Activated naive CD8-positive, alpha-beta T cell (primary cell): Measurements from ENCODE around the gene ADAMTSL1.

Source experiments
- H3K27ac Mint-ChIP-seq: one replicate; pipeline ENCODE4 v1.8.0; 2021; ENCODE audit warnings: mixed read lengths
- H3K27me3 Mint-ChIP-seq: one replicate; pipeline ENCODE4 v1.8.0; 2021; ENCODE audit warnings: mixed read lengths
- H3K36me3 Mint-ChIP-seq: one replicate; pipeline ENCODE4 v1.8.0; 2021; ENCODE audit warnings: mixed read lengths
- H3K4me1 Mint-ChIP-seq: one replicate; pipeline ENCODE4 v1.8.0; 2021; ENCODE audit warnings: low read depth, mixed read lengths
- H3K4me3 Mint-ChIP-seq: one replicate; pipeline ENCODE4 v1.8.0; 2021; ENCODE audit warnings: mild to moderate bottlenecking, mixed read lengths
- H3K9me3 Mint-ChIP-seq: one replicate; pipeline ENCODE4 v1.8.0; 2021; ENCODE audit warnings: low read depth, mixed read lengths

The ADAMTSL1 gene

GRCh38 chr9:18658804-18659705, 185.1 kb downstream of the ADAMTSL1 start:
- H3K27me3 Mint-ChIP-seq, result no peaks in the 10 kb centered on the region
- H3K4me1 Mint-ChIP-seq, result no peaks in the 10 kb centered on the region
- no peaks in the 10 kb centered on the region for H3K9me3 Mint-ChIP-seq
- no peak overlapping the region for H3K27ac Mint-ChIP-seq
- H3K36me3 Mint-ChIP-seq, result no peaks in the 10 kb centered on the region
- no peak overlapping the region for H3K4me3 Mint-ChIP-seq

- H3K9me3 Mint-ChIP-seq, result no peaks in the 10 kb centered on the region
- no peak overlapping the region for H3K4me3 Mint-ChIP-seq
- no peaks in the 10 kb centered on the region for H3K4me1 Mint-ChIP-seq
- H3K36me3 Mint-ChIP-seq, result no peaks in the 10 kb centered on the region
- no peak overlapping the region for H3K27ac Mint-ChIP-seq
- peaks cover 1% of the 10 kb centered on the region for H3K27me3 Mint-ChIP-seq
Observed at GRCh38 chr9:18660001-18660400, 186.0 kb downstream of the ADAMTSL1 start.

GRCh38 chr9:18662320-18662719, 188.4 kb downstream of the ADAMTSL1 start:
- H3K27ac Mint-ChIP-seq, result no peak overlapping the region
- peaks cover 1% of the 10 kb centered on the region for H3K27me3 Mint-ChIP-seq
- no peaks in the 10 kb centered on the region for H3K4me1 Mint-ChIP-seq
- no peak overlapping the region for H3K4me3 Mint-ChIP-seq
- no peaks in the 10 kb centered on the region for H3K9me3 Mint-ChIP-seq
- H3K36me3 Mint-ChIP-seq, result no peaks in the 10 kb centered on the region

DNA sequence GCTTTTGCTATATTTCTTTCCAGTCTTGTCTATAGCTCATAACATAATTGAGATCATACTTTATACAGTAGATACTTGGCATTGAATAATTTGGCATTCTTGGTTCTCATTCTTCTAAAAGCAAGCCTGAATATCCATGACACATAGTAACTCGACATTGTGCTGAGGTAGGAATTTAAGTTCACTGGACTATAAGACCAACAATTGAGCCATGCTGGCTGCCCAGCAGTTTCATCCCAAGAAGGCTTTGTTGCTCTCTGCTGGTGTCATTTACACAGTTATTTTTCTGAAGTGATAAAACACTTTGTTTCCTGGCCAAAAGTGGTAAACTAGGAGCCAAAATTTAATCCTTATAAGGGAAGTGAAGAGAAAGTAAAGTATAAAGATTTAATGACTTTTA, 192.0 kb downstream of the ADAMTSL1 start:
- H3K4me3 Mint-ChIP-seq, result no peak overlapping the region
- peaks cover 1% of the 10 kb centered on the region for H3K27me3 Mint-ChIP-seq
- no peaks in the 10 kb centered on the region for H3K4me1 Mint-ChIP-seq
- no peak overlapping the region for H3K27ac Mint-ChIP-seq
- no peaks in the 10 kb centered on the region for H3K36me3 Mint-ChIP-seq
- H3K9me3 Mint-ChIP-seq, result no peaks in the 10 kb centered on the region

GRCh38 chr9:18666348-18666747, 192.4 kb downstream of the ADAMTSL1 start:
- Mint-ChIP-seq H3K27ac (no peak overlapping the region), H3K27me3 (peaks cover 3% of the 10 kb centered on the region), H3K36me3 (no peaks in the 10 kb centered on the region), H3K4me1 (no peaks in the 10 kb centered on the region), H3K9me3 (no peaks in the 10 kb centered on the region), H3K4me3 (no peak overlapping the region)

- H3K4me1 Mint-ChIP-seq, result no peaks in the 10 kb centered on the region
- H3K36me3 Mint-ChIP-seq, result no peaks in the 10 kb centered on the region
- H3K27me3 Mint-ChIP-seq, result peaks cover 4% of the 10 kb centered on the region
- H3K27ac Mint-ChIP-seq, result no peak overlapping the region
- H3K4me3 Mint-ChIP-seq, result no peak overlapping the region
- no peaks in the 10 kb centered on the region for H3K9me3 Mint-ChIP-seq
Observed at GRCh38 chr9:18666986-18667772, 193.2 kb downstream of the ADAMTSL1 start.

DNA sequence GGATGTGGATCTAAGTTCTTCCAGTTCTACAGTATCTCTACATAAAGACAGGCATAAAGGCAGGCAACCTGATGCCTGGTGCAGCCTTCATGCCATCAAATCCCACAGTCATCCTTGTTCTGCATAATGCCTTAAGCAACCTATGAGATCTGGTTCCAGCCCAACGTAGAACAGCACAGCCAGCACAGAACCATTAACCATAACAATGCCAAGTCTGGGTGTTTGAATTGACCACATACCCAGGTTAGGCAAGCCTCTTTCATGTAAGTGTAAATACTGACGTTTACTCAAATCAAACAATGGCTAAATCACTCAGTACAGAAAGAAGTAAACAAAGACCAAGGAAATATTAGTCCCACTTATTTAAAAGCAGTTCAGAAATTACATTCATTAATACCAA, 195.0 kb downstream of the ADAMTSL1 start:
- H3K4me1 Mint-ChIP-seq, result no peaks in the 10 kb centered on the region
- no peak overlapping the region for H3K27ac Mint-ChIP-seq
- H3K4me3 Mint-ChIP-seq, result no peak overlapping the region
- no peaks in the 10 kb centered on the region for H3K9me3 Mint-ChIP-seq
- H3K27me3 Mint-ChIP-seq, result peaks cover 4% of the 10 kb centered on the region
- H3K36me3 Mint-ChIP-seq, result no peaks in the 10 kb centered on the region

DNA sequence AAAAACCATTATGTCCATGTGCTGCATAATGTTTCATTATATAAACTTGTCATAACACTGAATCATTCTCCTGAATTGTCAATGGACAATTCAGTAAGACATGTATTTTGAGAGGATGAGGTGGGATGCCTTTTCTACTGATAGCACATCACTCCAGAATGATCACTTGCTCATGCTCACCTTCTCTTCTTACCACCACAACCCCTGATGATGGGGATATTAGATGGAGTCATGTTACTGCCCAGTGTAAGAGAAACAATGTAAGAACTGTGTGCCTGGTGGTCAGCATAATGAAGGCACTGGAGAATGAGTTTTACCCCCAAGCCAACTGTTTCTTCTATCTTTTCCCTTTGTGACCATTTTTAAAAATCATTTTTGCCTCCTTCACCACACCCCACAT, 198.8 kb downstream of the ADAMTSL1 start:
- no peak overlapping the region for H3K4me3 Mint-ChIP-seq
- no peaks in the 10 kb centered on the region for H3K9me3 Mint-ChIP-seq
- H3K36me3 Mint-ChIP-seq, result no peaks in the 10 kb centered on the region
- no peaks in the 10 kb centered on the region for H3K4me1 Mint-ChIP-seq
- peaks cover 3% of the 10 kb centered on the region for H3K27me3 Mint-ChIP-seq
- H3K27ac Mint-ChIP-seq, result no peak overlapping the region

DNA sequence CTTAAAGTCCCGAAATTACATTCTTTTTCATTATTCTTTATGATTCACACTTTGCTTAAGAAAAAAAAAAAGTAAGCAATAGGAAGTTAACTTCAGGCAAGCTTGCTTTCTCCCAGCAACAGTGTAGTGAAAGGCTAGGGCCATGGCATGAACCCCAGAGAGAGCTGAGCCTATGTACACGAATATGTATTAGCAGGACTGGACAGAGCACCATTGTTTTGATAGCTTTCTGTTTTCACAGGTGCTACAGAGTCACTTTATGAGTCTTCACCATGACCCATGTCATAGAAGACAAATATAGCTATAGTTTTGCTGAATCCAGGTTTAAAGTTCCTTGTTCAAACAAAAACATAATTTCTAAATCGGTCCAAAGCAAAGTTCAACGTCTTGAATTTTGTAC, 199.2 kb downstream of the ADAMTSL1 start:
- no peak overlapping the region for H3K4me3 Mint-ChIP-seq
- no peak overlapping the region for H3K27ac Mint-ChIP-seq
- no peaks in the 10 kb centered on the region for H3K4me1 Mint-ChIP-seq
- H3K9me3 Mint-ChIP-seq, result no peaks in the 10 kb centered on the region
- no peaks in the 10 kb centered on the region for H3K36me3 Mint-ChIP-seq
- peaks cover 3% of the 10 kb centered on the region for H3K27me3 Mint-ChIP-seq

GRCh38 chr9:18675332-18675731, 201.4 kb downstream of the ADAMTSL1 start:
- peaks cover 3% of the 10 kb centered on the region for H3K27me3 Mint-ChIP-seq
- H3K4me3 Mint-ChIP-seq, result no peak overlapping the region
- H3K4me1 Mint-ChIP-seq, result no peaks in the 10 kb centered on the region
- no peak overlapping the region for H3K27ac Mint-ChIP-seq
- no peaks in the 10 kb centered on the region for H3K9me3 Mint-ChIP-seq
- no peaks in the 10 kb centered on the region for H3K36me3 Mint-ChIP-seq

- peaks cover 3% of the 10 kb centered on the region for H3K27me3 Mint-ChIP-seq
- no peaks in the 10 kb centered on the region for H3K36me3 Mint-ChIP-seq
- no peaks in the 10 kb centered on the region for H3K4me1 Mint-ChIP-seq
- no peak overlapping the region for H3K27ac Mint-ChIP-seq
- H3K9me3 Mint-ChIP-seq, result no peaks in the 10 kb centered on the region
- H3K4me3 Mint-ChIP-seq, result no peak overlapping the region
Observed at GRCh38 chr9:18675973-18676372, 202.0 kb downstream of the ADAMTSL1 start.

DNA sequence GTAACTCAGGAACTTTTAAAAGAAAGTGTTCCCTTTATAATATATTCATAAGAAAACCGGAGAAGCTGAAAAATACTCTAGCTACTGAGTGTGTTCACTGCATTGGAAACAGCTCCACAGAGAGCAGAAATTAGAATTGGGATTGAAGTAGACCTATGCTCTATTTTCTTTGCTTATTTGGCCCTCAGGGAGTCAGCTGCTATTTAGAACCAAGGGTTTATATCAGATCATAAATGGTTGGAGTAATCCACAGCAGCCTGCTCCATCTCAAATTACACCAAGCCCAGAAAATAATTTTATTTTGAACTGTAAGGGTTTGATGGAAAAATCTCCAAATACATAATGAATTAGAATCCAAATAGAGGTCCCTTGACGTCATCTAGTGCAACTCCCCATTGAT, 202.6 kb downstream of the ADAMTSL1 start:
- H3K27ac Mint-ChIP-seq, result no peak overlapping the region
- H3K9me3 Mint-ChIP-seq, result no peaks in the 10 kb centered on the region
- no peaks in the 10 kb centered on the region for H3K36me3 Mint-ChIP-seq
- no peaks in the 10 kb centered on the region for H3K27me3 Mint-ChIP-seq
- H3K4me3 Mint-ChIP-seq, result no peak overlapping the region
- H3K4me1 Mint-ChIP-seq, result no peaks in the 10 kb centered on the region

DNA sequence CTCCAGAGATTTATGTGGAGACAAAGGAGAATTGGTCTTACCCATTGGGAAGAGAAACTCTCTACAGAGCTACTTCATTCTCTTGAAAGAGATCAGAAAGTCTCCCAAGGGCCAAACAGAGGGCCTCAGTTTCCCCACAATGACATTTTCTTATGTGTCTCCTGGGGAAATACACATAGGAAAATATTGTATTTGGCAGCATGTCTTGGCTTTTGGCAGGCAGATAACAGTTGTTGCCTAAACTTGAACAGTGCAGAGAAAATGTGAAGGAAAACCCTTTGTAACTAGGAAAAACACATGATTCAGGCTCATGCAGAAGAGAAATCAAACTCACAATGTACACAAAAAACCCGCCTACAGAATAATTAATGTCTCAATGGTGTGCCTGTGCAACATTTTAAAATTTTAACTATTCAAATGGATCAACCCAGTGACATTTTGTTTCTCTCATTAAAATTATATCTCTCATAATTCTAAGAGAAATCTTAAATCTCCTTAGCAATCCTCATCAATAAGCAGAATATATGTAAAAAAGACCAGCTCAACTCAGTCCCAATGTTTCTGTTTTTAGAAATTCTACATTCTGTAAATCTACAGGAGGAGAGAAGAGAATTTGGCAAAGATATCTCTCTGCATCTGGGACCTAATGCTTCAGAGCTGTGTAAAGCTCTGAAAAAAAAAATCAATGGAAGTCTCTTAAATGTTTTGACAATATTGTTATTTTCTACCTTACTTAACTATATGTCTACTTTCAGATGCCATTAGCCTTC, 205.1 kb downstream of the ADAMTSL1 start:
- Mint-ChIP-seq H3K36me3 (no peaks in the 10 kb centered on the region), H3K27ac (no peak overlapping the region), H3K4me3 (no peak overlapping the region), H3K27me3 (no peaks in the 10 kb centered on the region), H3K4me1 (no peaks in the 10 kb centered on the region), H3K9me3 (no peaks in the 10 kb centered on the region)

DNA sequence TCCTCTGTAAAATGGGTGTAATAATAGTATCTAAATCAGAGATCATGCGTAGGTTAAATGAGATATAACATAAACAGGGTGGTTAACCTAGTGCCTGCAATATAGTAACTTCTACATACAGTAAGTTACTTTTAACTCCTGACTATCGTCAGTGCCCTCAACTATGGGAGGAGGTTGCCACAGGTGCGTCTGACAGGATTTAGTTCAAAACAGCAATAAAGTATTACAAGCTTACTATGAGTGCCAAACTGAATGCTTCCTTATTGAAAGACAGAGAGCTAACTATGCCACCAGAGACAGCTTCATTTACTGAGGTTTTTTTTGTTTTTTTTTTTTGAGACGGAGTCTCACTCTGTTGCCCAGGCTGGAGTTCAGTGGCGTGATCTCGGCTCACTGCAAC, 209.0 kb downstream of the ADAMTSL1 start:
- no peaks in the 10 kb centered on the region for H3K36me3 Mint-ChIP-seq
- no peak overlapping the region for H3K4me3 Mint-ChIP-seq
- no peaks in the 10 kb centered on the region for H3K9me3 Mint-ChIP-seq
- H3K27me3 Mint-ChIP-seq, result no peaks in the 10 kb centered on the region
- H3K27ac Mint-ChIP-seq, result no peak overlapping the region
- H3K4me1 Mint-ChIP-seq, result no peaks in the 10 kb centered on the region

DNA sequence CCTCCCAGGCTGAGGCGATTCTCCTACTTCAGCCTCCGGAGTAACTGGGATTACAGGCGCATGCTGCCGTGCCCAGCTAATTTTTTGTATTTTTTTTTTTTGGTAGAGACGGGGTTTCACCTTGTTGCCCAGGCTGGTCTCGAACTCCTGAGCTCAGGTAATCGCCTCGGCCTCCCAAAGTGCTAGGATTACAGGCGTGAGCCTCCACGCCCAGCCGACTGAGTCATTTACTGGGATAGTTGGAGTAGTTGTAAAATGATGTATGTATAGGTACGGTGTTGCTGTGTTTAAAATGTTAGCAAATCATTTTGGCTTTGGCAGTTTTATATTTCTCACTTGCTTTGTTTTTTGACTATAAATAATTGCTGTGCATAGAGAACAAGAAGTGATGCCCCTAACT, 209.4 kb downstream of the ADAMTSL1 start:
- Mint-ChIP-seq H3K36me3 (no peaks in the 10 kb centered on the region), H3K27me3 (no peaks in the 10 kb centered on the region), H3K4me1 (no peaks in the 10 kb centered on the region), H3K4me3 (no peak overlapping the region), H3K27ac (no peak overlapping the region), H3K9me3 (no peaks in the 10 kb centered on the region)
